Endothelial cell of umbilical vein (primary cell): ENCODE measurements around the gene ZNF609. TPM values are rescaled to one million over a fixed set of nuclear protein-coding genes. Genes with fewer than 3 reads are reported as not detected.

Source experiments
- BruUV-seq: library from RNA; stranded (reverse); fragments of 400-500 nt; replicated peaks from 2 replicates; lab custom pipeline; 2021; lab: Mats Ljungman, UMichigan
- CTCF ChIA-PET: fragments of 300-600, 350-600 bp; sonication (Branson Sonifier 250); formaldehyde crosslinking; loops from one replicate; lab custom pipeline; 2021; ENCODE audit warnings: antibody characterized with exemption, inconsistent platforms; lab: Charles Lee
- POLR2A ChIA-PET: fragments of 300-600, 350-600 bp; sonication (Branson Sonifier 250); formaldehyde crosslinking; loops from one replicate; lab custom pipeline; 2021; ENCODE audit warnings: antibody characterized with exemption, inconsistent platforms; lab: Charles Lee
- DNase-seq: peaks from one replicate; pipeline ENCODE4 v3.0.0-alpha.2; 2011; ENCODE audit warnings: low read depth, low spot score
- FAIRE-seq: peaks from 2 replicates; lab custom pipeline; 2011; peaks lifted over from hg19 to GRCh38; lab: Jason Lieb, UNC
- H2AFZ ChIP-seq: 2 replicates; pipeline ENCODE4 v1.6.0; 2012; ENCODE audit warnings: low read depth, low read length, control low read depth, inconsistent platforms
- H3K27ac ChIP-seq: 2 replicates; pipeline ENCODE4 v1.5.1; 2011; ENCODE audit warnings: low read depth, mild to moderate bottlenecking, control low read depth, low read length, moderate library complexity; ENCODE audit not compliant: insufficient read depth
- H3K27me3 ChIP-seq, 2 experiments: 2 replicates each; pipeline versions ENCODE4 v1.6.0 to v1.6.1; 2011; ENCODE audit warnings: low read length in 2 of 2, mixed read lengths in 1 of 2; ENCODE audit not compliant: control insufficient read depth in 2 of 2, insufficient read depth in 2 of 2
- H3K36me3 ChIP-seq, 2 experiments: 2 replicates in 1 of 2; 3 replicates in 1 of 2; pipeline ENCODE4 v1.5.1; 2011; ENCODE audit warnings: low read length in 2 of 2, mild to moderate bottlenecking in 1 of 2, moderate library complexity in 1 of 2; ENCODE audit not compliant: control insufficient read depth in 2 of 2, insufficient read depth in 2 of 2; ENCODE audit errors: extremely low read depth in 1 of 2
- H3K4me1 ChIP-seq: 3 replicates; pipeline ENCODE4 v1.5.1; 2011; ENCODE audit warnings: mild to moderate bottlenecking, low read length; ENCODE audit not compliant: control insufficient read depth, insufficient read depth; ENCODE audit errors: extremely low read depth
- H3K4me2 ChIP-seq: 2 replicates; pipeline ENCODE4 v1.6.1; 2011; ENCODE audit warnings: low read length, control low read depth, mixed read lengths; ENCODE audit not compliant: insufficient read depth
- H3K4me3 ChIP-seq, 3 experiments: fragments of 200-600 bp in 1 of 3; sonication (generic), shearing (Covaris generic) in 1 of 3; replicated peaks in 1 of 3; 2 replicates each; pipeline ENCODE4 v1.5.1; 2011 to 2016; ENCODE audit warnings: control low read depth in 3 of 3, low read length in 3 of 3, mild to moderate bottlenecking in 2 of 3, inconsistent platforms in 1 of 3, low read depth in 1 of 3, moderate library complexity in 1 of 3; ENCODE audit not compliant: insufficient read depth in 1 of 3
- H3K79me2 ChIP-seq: 2 replicates; pipeline ENCODE4 v1.6.0; 2012; ENCODE audit warnings: low read length, inconsistent platforms; ENCODE audit not compliant: control insufficient read depth, insufficient read depth
- H3K9ac ChIP-seq: replicated peaks from 2 replicates; pipeline ENCODE3; 2011; ENCODE audit warnings: low read length, control low read depth; ENCODE audit not compliant: insufficient read depth; ENCODE audit errors: extremely low read depth
- H3K9me1 ChIP-seq: replicated peaks from 3 replicates; pipeline ENCODE4 v1.6.0; 2011; ENCODE audit warnings: mild to moderate bottlenecking, low read length; ENCODE audit not compliant: control insufficient read depth, insufficient read depth; ENCODE audit errors: extremely low read depth
- H3K9me3 ChIP-seq: replicated peaks from 2 replicates; pipeline ENCODE4 v1.5.1; 2012; ENCODE audit warnings: low read length, inconsistent platforms; ENCODE audit not compliant: control insufficient read depth, insufficient read depth
- H4K20me1 ChIP-seq: replicated peaks from 2 replicates; pipeline ENCODE3; 2011; ENCODE audit warnings: mild to moderate bottlenecking, low read length; ENCODE audit not compliant: control insufficient read depth, insufficient read depth; ENCODE audit errors: extremely low read depth
- EZH2 ChIP-seq: IDR thresholded peaks from 2 replicates; pipeline ENCODE4 v1.6.1; 2012; ENCODE audit warnings: borderline replicate concordance, low read depth, mild to moderate bottlenecking, moderate library complexity, low read length, inconsistent platforms; ENCODE audit not compliant: severe bottlenecking
- FOS ChIP-seq: IDR thresholded peaks from 2 replicates; pipeline ENCODE4 v1.6.1; 2011; ENCODE audit warnings: mild to moderate bottlenecking, low read length, moderate library complexity, borderline replicate concordance; ENCODE audit not compliant: insufficient read depth
- GATA2 ChIP-seq: IDR thresholded peaks from 2 replicates; pipeline ENCODE4 v1.7.0; 2011; ENCODE audit warnings: low read depth, mild to moderate bottlenecking, moderate library complexity, mixed read lengths, low read length; ENCODE audit not compliant: insufficient read length, insufficient read depth
- JUN ChIP-seq: IDR thresholded peaks from 2 replicates; pipeline ENCODE4 v1.6.1; 2011; ENCODE audit warnings: borderline replicate concordance, low read depth; ENCODE audit not compliant: insufficient read length, insufficient read depth
- MYC ChIP-seq: IDR thresholded peaks from one replicate; pipeline ENCODE4 v1.6.1; 2011; ENCODE audit warnings: mild to moderate bottlenecking, low read depth, low read length
- POLR2A ChIP-seq: IDR thresholded peaks from 2 replicates; pipeline ENCODE4 v1.6.1; 2012; ENCODE audit warnings: low read depth, mild to moderate bottlenecking, control low read depth, low read length
- POLR2AphosphoS5 ChIP-seq: IDR thresholded peaks from 2 replicates; pipeline ENCODE4 v1.6.1; 2012; ENCODE audit warnings: low read depth, mild to moderate bottlenecking, control low read depth, low read length, moderate library complexity; ENCODE audit not compliant: insufficient read depth
- dilution Hi-C: fragments of 300-500 bp; cut with MboI; formaldehyde crosslinking; loops from one replicate; pipeline ENCODE4 v1.15.0; 2019; ENCODE audit warnings: low sequenced_read_pairs; ENCODE audit not compliant: extremely low pct_ligation_motif_present
- intact Hi-C: fragments of 100-400 bp; cut with micrococcal nuclease; formaldehyde crosslinking; loops from one replicate; pipeline ENCODE4 v1.10.0; 2022
- polyA plus RNA-seq, 4 experiments: library from polyadenylated mRNA; depleted of rRNA in 3 of 4; stranded (reverse) in 3 of 4; unstranded in 1 of 4; fragments of >200 nt; gene quantifications; 2 replicates each; pipeline versions ENCODE4 v1.2.1 to v1.2.3, GENCODE V29; 2011 to 2012; ENCODE audit warnings: missing spikeins in 1 of 4
- total RNA-seq: library from RNA; stranded (reverse); gene quantifications from 2 replicates; pipeline ENCODE4 v1.2.3, GENCODE V29; 2021
- TF ChIP-seq, protein P1 (sequence below), 2 donors: IDR thresholded peaks; 1 replicate in 1 of 2; 2 replicates in 1 of 2; pipeline ENCODE4 v1.5.1; 2011; ENCODE audit warnings: low read length in 2 of 2, mild to moderate bottlenecking in 2 of 2, moderate library complexity in 2 of 2, control low read depth in 1 of 2, inconsistent platforms in 1 of 2, low read depth in 1 of 2; ENCODE audit not compliant: insufficient read depth in 1 of 2; ENCODE audit errors: extremely low read depth in 1 of 2
- TF ChIP-seq, protein P2 (sequence below): IDR thresholded peaks from 2 replicates; pipeline ENCODE4 v1.6.1; 2011; ENCODE audit not compliant: insufficient read depth, insufficient read length

The ZNF609 gene
- total and polyA plus RNA-seq, 2 donors (not counting 3 experiments of a cell fraction or from before 2014, with no cell fraction given), result 18.2 to 49.6 TPM

DNA sequence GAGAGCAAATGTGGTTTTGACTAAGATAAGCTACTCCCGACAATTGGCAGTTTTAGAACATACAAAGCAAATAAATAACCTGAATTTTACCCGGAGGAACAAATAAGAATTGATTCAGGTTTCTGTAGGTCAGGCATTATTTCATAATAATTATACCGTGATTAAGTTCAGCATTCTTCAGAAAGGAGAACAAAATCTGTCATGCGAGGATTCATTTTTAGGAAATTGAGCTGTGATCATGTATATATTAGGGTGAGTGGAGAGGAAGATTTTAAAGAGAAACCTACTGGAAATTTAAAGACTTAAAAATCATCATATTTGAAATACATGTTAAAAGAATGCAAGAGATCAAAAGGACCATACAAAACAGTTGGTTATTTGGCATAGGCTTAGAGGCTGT lies 20.5 kb downstream of the ZNF609 start:
- H3K9ac ChIP-seq, result no peak overlapping the region
- dilution Hi-C loops, result no loop called here
- H3K27me3 ChIP-seq, result no peaks in the 10 kb centered on the region
- CTCF ChIA-PET, result no interaction called here
- POLR2A ChIA-PET, result no interaction called here
- no peaks in the 10 kb centered on the region for H3K4me1 ChIP-seq
- H3K9me3 ChIP-seq, result no peaks in the 10 kb centered on the region
- no peak overlapping the region for H3K27ac ChIP-seq
- FAIRE-seq (no peak), DNase-seq (no peak)
- intact Hi-C loops, result no loop called here
- BruUV-seq, result no TSS peak
- H2AFZ ChIP-seq, result no peak overlapping the region
- TF ChIP-seq POLR2A (no peak), FOS (no peak), MYC (no peak), EZH2 (no peak), GATA2 (no peak), POLR2AphosphoS5 (no peak), JUN (no peak)
- TF ChIP-seq, protein P1, sequence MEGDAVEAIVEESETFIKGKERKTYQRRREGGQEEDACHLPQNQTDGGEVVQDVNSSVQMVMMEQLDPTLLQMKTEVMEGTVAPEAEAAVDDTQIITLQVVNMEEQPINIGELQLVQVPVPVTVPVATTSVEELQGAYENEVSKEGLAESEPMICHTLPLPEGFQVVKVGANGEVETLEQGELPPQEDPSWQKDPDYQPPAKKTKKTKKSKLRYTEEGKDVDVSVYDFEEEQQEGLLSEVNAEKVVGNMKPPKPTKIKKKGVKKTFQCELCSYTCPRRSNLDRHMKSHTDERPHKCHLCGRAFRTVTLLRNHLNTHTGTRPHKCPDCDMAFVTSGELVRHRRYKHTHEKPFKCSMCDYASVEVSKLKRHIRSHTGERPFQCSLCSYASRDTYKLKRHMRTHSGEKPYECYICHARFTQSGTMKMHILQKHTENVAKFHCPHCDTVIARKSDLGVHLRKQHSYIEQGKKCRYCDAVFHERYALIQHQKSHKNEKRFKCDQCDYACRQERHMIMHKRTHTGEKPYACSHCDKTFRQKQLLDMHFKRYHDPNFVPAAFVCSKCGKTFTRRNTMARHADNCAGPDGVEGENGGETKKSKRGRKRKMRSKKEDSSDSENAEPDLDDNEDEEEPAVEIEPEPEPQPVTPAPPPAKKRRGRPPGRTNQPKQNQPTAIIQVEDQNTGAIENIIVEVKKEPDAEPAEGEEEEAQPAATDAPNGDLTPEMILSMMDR (IDR thresholded peaks at IDR 0.05; ENCODE audit: extremely low read depth in 1 of 2, insufficient read depth in 1 of 2, low read depth in 1 of 2, low read length in 2 of 2), result no peak
- TF ChIP-seq, protein P2, sequence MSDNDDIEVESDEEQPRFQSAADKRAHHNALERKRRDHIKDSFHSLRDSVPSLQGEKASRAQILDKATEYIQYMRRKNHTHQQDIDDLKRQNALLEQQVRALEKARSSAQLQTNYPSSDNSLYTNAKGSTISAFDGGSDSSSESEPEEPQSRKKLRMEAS, result no peak
- no peaks in the 10 kb centered on the region for H3K9me1 ChIP-seq
- H4K20me1 ChIP-seq, result peaks cover 3% of the 10 kb centered on the region
- peaks cover 0 to 3% of the 10 kb centered on the region in 2 experiments for H3K36me3 ChIP-seq
- no peak overlapping the region for H3K4me2 ChIP-seq
- peaks cover 50% of the 10 kb centered on the region for H3K79me2 ChIP-seq
- H3K4me3 ChIP-seq, result no peak overlapping the region
